Gastroesophageal sphincter (tissue), 3 donors: ENCODE measurements around the gene KATNAL1.

Experiments used
- CTCF ChIP-seq, 4 experiments: fragments of 200-600 bp in 2 of 4; fragments of 450-650 bp in 2 of 4; sonication (generic) in 1 of 4; IDR thresholded peaks; one replicate each; pipeline ENCODE4 v1.5.1; 2017 to 2019; ENCODE audit warnings: antibody characterized with exemption in 4 of 4, mild to moderate bottlenecking in 2 of 4, moderate library complexity in 2 of 4
- POLR2A ChIP-seq, 2 donors: fragments of 450-650 bp; IDR thresholded peaks; one replicate each; pipeline ENCODE4 v1.6.1; 2017; ENCODE audit warnings: antibody characterized with exemption in 2 of 2, mild to moderate bottlenecking in 2 of 2, moderate library complexity in 1 of 2
- POLR2AphosphoS5 ChIP-seq: sonication (generic); formaldehyde crosslinking; IDR thresholded peaks from one replicate; pipeline ENCODE4 v1.6.1; 2017; ENCODE audit warnings: antibody characterized with exemption

GRCh38 chr13:30289533-30289932 lies 17.8 kb downstream of the KATNAL1 start:
- no peak for TF ChIP-seq CTCF (IDR thresholded peaks at IDR 0.05)
- no peak for TF ChIP-seq POLR2AphosphoS5
- no peak for TF ChIP-seq POLR2A (IDR thresholded peaks at IDR 0.05)
